GM18502 (cell line): ENCODE measurements around the gene TRIP10.
"Not testable (repeated sequence)": the region's sequence is repeated elsewhere in the genome, so short reads cannot be mapped to it uniquely, and the experiment has no call there.

Experiments
- ATAC-seq: cut with Tn5 transposase; IDR thresholded peaks from one replicate; pipeline ENCODE4 v1.9.1; 2021; ENCODE audit warnings: mild to moderate bottlenecking; ENCODE audit not compliant: unreplicated experiment, poor library complexity

The TRIP10 gene

GRCh38 chr19:6739390-6739882 lies at the start of gene TRIP10:
TRIP10 (plus strand) TSS chr19:6739680; CDS start chr19:6739762, 82 bp downstream.
- ATAC-seq, result no peak

GRCh38 chr19:6690160-6690885 lies 49.2 kb upstream of the TRIP10 start:
- no peak for ATAC-seq

GRCh38 chr19:6691342-6691741 lies 48.1 kb upstream of the TRIP10 start:
- no peak for ATAC-seq

GRCh38 chr19:6692027-6692426 lies 47.5 kb upstream of the TRIP10 start:
- no peak for ATAC-seq

- ATAC-seq, result no peak
These were observed 46.4 kb upstream of the TRIP10 start for GRCh38 chr19:6693056-6693471.

GRCh38 chr19:6693681-6694080 lies 45.8 kb upstream of the TRIP10 start:
- ATAC-seq, result no peak

- ATAC-seq, result no peak
These were observed 45.2 kb upstream of the TRIP10 start for GRCh38 chr19:6694147-6694815.

- ATAC-seq, result no peak
These were observed 43.1 kb upstream of the TRIP10 start for GRCh38 chr19:6696239-6696820.

- no peak for ATAC-seq
These were observed 42.2 kb upstream of the TRIP10 start for GRCh38 chr19:6697291-6697690.

GRCh38 chr19:6699935-6700334 lies 39.5 kb upstream of the TRIP10 start:
- ATAC-seq, result no peak

GRCh38 chr19:6700586-6701316 lies 38.7 kb upstream of the TRIP10 start:
- no peak for ATAC-seq

GRCh38 chr19:6705931-6706632 lies 33.4 kb upstream of the TRIP10 start:
- ATAC-seq, result no peak

GRCh38 chr19:6706633-6706958 lies 32.9 kb upstream of the TRIP10 start:
- no peak for ATAC-seq

GRCh38 chr19:6707011-6707657 lies 32.3 kb upstream of the TRIP10 start:
- ATAC-seq, result no peak

- ATAC-seq, result no peak
These were observed 31.8 kb upstream of the TRIP10 start for GRCh38 chr19:6707658-6708018.

- no peak for ATAC-seq
These were observed 31.1 kb upstream of the TRIP10 start for GRCh38 chr19:6708346-6708745.

GRCh38 chr19:6708913-6709312 lies 30.6 kb upstream of the TRIP10 start:
- not testable (repeated sequence) for ATAC-seq

- no peak for ATAC-seq
These were observed 29.9 kb upstream of the TRIP10 start for GRCh38 chr19:6709549-6709948.

- no peak for ATAC-seq
These were observed 29.0 kb upstream of the TRIP10 start for GRCh38 chr19:6710273-6711077.
